SU-DHL-6 (cell line): ENCODE data around the gene TTC23.

Experiments used
- EZH2phosphoT487 ChIP-seq: fragments of 200-600 bp; sonication (generic), shearing (Covaris generic); conservative IDR thresholded peaks from 2 replicates; pipeline ENCODE4 v1.6.1; 2018; ENCODE audit warnings: mild to moderate bottlenecking, antibody characterized with exemption, low read length, moderate library complexity, mixed read lengths
- TF ChIP-seq, protein P1 (sequence below): fragments of 200-600 bp; sonication (generic); IDR thresholded peaks from one replicate; pipeline ENCODE4 v1.5.1; 2017; ENCODE audit warnings: antibody characterized with exemption, mild to moderate bottlenecking, low read length, moderate library complexity; ENCODE audit not compliant: insufficient read depth, poor library complexity, severe bottlenecking

DNA sequence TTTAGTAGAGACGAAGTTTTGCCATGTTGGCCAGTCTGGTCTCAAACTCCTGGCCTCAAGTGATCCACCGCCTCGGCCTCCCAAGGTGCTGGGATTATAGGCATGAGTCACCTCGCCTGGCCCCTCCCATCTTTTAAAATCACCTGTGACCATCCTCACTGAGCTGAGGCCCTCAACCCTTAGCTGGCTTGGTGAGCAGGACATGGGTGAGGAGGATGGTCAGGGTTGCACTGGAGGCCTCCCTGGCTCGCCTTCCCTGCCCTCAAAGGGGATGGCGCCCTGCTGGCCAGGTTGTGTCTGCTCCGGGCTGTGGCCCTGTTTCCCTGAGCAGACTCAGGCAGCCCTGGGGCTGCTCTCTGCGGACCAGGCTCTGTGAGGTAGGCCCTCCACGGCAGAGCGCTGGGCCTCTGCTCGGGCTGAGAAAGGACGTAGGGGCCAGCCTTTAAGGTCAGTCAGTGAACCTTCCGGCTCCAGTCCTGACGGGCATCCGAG, 110.8 kb downstream of the TTC23 start:
- TF ChIP-seq, protein P1, sequence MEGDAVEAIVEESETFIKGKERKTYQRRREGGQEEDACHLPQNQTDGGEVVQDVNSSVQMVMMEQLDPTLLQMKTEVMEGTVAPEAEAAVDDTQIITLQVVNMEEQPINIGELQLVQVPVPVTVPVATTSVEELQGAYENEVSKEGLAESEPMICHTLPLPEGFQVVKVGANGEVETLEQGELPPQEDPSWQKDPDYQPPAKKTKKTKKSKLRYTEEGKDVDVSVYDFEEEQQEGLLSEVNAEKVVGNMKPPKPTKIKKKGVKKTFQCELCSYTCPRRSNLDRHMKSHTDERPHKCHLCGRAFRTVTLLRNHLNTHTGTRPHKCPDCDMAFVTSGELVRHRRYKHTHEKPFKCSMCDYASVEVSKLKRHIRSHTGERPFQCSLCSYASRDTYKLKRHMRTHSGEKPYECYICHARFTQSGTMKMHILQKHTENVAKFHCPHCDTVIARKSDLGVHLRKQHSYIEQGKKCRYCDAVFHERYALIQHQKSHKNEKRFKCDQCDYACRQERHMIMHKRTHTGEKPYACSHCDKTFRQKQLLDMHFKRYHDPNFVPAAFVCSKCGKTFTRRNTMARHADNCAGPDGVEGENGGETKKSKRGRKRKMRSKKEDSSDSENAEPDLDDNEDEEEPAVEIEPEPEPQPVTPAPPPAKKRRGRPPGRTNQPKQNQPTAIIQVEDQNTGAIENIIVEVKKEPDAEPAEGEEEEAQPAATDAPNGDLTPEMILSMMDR = no peak
- no peak for TF ChIP-seq EZH2phosphoT487
